ENCODE results near the gene CLIP4. TPM values are rescaled to one million over a fixed set of nuclear protein-coding genes. Genes with fewer than 3 reads are reported as not detected.

The CLIP4 gene
- total RNA-seq, 2 experiments from 2014 or later = not detected

DNA sequence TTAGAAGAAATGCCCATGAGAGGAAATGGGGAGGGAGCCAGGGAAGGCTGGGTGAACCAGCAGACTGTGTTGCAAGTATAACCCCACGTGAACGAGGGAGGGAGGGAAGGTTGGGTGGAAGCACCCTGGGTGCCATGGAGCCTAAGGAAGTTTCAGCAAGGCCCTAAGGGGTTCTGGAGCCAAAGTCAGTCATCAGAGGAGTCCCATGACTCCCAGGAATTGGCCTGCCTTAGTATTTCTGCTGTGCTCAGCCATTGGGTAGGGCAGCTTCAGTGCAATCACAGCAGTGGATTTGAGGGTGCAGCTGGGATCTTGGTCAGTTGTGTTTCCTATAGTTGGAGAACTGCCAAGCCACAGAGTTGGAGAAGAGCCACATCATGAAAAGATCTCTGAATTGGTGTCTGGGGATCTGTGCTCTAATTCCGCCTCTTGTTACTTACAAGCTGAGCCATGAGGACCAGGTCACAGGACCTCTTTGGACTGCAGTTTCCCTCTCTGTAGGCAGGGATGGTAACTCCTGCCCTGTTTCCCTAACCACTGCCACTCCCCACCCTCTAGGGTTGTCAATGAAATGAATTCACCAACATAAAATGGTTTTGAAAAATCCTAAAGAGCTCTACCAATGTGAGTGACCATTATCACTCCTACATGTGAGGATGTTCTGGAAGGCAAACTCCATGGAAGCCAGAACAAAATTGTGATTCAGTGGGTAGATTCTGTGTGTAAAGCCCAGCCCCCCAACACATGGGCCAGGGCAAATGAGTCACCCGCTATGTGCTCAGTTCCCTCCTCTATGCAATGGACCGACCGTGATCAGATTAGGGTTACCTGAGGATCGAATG lies 108.9 kb downstream of the CLIP4 start:
- H3K27ac ChIP-seq (ENCODE audit: low read depth, low read length, poor library complexity, severe bottlenecking) = no peak overlapping the region
- no peaks in the 10 kb centered on the region for H3K36me3 ChIP-seq (ENCODE audit: insufficient read depth, low read length)
- ChIA-PET CTCF (ENCODE audit: unreplicated experiment) (no interaction called here), POLR2A (no interaction called here)
- H3K79me2 ChIP-seq (ENCODE audit: insufficient read depth, low read depth, low read length) = no peaks in the 10 kb centered on the region
- no peak overlapping the region for H3K4me3 ChIP-seq (ENCODE audit: low read depth, low read length, poor library complexity, severe bottlenecking)
- intact Hi-C loops (cut with micrococcal nuclease; ENCODE audit: unreplicated experiment) = no loop called here
- no peaks in the 10 kb centered on the region for H3K9me2 ChIP-seq (ENCODE audit: insufficient read depth, low read length)
- DNase-seq (ENCODE audit: low spot score) = no peak
- H3K4me2 ChIP-seq (ENCODE audit: low read length) = no peak overlapping the region
- H4K20me1 ChIP-seq (ENCODE audit: insufficient read depth, low read length) = no peaks in the 10 kb centered on the region
- TF ChIP-seq EZH2phosphoT487 (IDR thresholded peaks at IDR 0.05; ENCODE audit: borderline replicate concordance, low read depth, low read length) = no peak
- TF ChIP-seq CTCF (conservative IDR thresholded peaks at IDR 0.05; ENCODE audit: low read length) = no peak
- no peaks in the 10 kb centered on the region for H3K9me3 ChIP-seq (ENCODE audit: low read length)
- no TSS peak for BruUV-seq (replicated peaks)
- no peak overlapping the region for H2AFZ ChIP-seq (ENCODE audit: low read length)
- H3K4me1 ChIP-seq (ENCODE audit: insufficient read depth, low read length, poor library complexity, severe bottlenecking) = no peaks in the 10 kb centered on the region

- Histone ChIP-seq H3K4me2 (ENCODE audit: low read length) (no peak overlapping the region), H3K36me3 (ENCODE audit: insufficient read depth, low read length) (no peaks in the 10 kb centered on the region), H3K27ac (ENCODE audit: low read depth, low read length, poor library complexity, severe bottlenecking) (no peak overlapping the region), H3K4me1 (ENCODE audit: insufficient read depth, low read length, poor library complexity, severe bottlenecking) (no peaks in the 10 kb centered on the region), H3K9me3 (ENCODE audit: low read length) (no peaks in the 10 kb centered on the region), H3K79me2 (ENCODE audit: insufficient read depth, low read depth, low read length) (no peaks in the 10 kb centered on the region), H2AFZ (ENCODE audit: low read length) (no peak overlapping the region), H4K20me1 (ENCODE audit: insufficient read depth, low read length) (no peaks in the 10 kb centered on the region), H3K9me2 (ENCODE audit: insufficient read depth, low read length) (no peaks in the 10 kb centered on the region), H3K4me3 (ENCODE audit: low read depth, low read length, poor library complexity, severe bottlenecking) (no peak overlapping the region)
- no TSS peak for BruUV-seq (replicated peaks)
- ChIA-PET CTCF (ENCODE audit: unreplicated experiment) (no interaction called here), POLR2A (interaction anchor here (0.6 kb wide), 1 partner anchor 16 kb away, joined by 3 read pairs; no protein-coding TSS in a partner anchor)
- intact Hi-C loops (cut with micrococcal nuclease; ENCODE audit: unreplicated experiment) = no loop called here
- TF ChIP-seq CTCF (conservative IDR thresholded peaks at IDR 0.05; ENCODE audit: low read length) (no peak), EZH2phosphoT487 (IDR thresholded peaks at IDR 0.05; ENCODE audit: borderline replicate concordance, low read depth, low read length) (no peak)
- DNase-seq (ENCODE audit: low spot score) = no peak
Observed at GRCh38 chr2:29224693-29225551, 109.7 kb downstream of the CLIP4 start.

Measured in OCI-LY7 (cell line).